ENCODE data around the gene SDF4. TPM values are rescaled to one million over a fixed set of nuclear protein-coding genes. Genes with fewer than 3 reads are reported as not detected.
"Not testable (repeated sequence)": the region's sequence is repeated elsewhere in the genome, so short reads cannot be mapped to it uniquely, and the experiment has no call there.

SDF4 gene
- polyA plus RNA-seq, 3 donors: 106 to 141 (median 132) TPM

DNA sequence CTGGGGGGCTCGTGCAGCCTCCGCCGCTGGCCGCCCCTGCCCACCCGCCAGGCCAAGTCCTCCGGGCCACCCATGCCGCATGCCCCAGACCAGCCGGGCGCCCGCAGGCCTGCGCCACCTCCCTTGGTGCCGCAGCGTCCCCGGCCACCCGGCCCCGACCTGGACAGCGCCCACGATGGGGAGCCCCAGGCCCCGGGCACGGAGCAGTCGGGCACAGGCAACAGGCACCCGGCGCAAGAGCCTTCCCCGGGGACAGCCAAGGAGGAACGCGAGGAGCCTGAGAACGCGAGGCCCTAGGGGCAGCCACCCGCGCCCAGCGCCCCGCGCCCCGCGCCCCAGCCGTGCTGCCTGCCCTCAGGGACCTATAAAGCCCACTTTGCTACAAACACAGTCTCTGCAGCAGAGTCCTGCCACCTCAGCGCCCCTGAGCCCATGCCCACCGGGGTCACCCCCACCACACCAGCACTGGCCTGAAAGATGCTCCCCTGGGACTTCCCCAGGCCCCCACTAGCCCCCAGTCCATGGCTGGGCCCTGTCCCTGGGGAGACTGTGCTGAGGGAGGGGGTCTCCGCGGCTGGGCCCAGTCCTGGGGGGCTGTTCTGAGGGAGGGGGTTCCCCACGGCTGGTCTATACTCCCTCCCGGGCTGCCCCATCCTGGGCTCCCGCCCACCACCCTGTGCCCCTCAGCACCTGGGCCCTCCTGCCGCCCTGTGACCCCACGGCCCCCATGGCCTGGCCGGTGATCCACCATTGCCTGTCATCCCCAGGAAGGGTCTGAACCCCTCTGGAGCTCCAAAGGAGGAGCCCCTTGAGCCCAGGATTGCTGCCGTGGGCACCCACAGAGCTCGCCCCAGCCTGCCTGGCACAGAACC lies 34.0 kb downstream of the SDF4 start:
- no peak for DNase-seq (ENCODE audit: extremely low read depth in 1 of 11, low read depth in 9 of 11, low spot score in 4 of 11)

DNA sequence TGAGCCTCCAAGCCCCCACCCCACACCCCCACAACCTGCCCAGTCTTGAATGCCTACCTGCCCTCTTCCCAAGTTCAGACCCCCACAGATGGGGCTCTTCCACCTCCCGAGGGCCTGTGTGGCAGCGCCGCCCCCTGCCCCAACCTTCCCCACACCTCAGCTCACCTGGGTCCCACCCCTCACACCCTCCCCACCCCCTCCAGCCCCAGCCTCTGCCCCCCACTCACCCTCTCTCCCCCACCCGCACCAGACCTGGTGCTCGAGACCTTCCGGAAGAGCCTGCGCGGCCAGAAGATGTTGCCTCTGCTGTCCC lies 34.7 kb downstream of the SDF4 start:
- DNase-seq (ENCODE audit: extremely low read depth in 1 of 11, low read depth in 9 of 11, low spot score in 4 of 11): no peak

DNA sequence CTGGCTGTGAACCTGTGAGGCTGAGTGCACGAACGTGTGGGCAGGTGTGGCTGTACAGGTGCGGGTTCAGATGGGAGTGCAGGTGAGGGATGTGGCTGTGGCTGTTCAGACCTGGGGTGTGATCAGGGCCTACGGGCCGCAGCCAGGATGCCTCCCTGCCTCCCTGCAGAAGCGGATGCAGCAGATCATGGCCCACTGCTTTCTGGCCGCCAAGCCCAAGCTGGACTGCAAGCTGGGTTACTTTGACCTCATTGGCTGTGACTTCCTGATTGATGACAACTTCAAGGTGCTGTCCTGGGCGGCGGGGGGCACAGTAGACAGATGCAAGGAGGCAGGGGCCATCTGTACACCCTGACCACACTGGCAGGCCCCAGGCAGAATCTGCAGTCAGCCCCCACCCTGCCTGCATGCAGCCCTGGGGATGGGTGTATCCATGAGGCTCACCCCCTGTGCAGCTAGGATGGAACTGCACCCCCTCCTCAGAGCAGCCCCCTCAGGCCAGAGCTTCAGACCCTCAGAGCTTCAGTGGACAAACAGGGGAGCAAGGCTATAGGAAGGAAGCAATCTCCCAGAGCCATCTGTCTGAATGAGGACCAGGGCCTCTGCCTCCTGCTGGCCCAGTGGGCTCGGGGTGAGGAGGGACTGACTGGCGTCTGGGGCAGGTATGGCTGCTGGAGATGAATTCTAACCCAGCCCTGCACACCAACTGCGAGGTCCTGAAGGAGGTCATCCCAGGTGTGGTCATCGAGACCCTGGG lies 35.2 kb downstream of the SDF4 start:
- no peak for DNase-seq (ENCODE audit: extremely low read depth in 1 of 11, low read depth in 9 of 11, low spot score in 4 of 11)

DNA sequence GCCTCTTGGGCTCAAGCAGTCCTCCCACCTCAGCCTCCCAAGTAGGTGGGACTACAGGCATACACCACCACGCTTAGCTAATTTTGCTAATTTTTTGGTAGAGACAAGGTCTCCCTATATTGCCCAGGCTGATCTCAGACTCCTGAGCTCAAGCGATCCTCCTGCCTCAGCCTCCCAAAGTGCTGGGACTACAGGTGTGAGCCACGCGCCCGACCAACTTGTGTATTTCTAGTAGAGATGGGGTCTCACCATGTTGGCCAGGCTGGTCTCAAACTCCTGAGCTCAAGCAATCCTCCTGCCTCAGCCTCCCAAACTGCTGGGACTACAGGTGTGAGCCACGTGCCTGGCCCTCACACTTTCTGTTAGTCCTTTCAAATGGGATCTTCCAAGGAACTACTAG lies 36.1 kb downstream of the SDF4 start:
- not testable (repeated sequence) for DNase-seq (ENCODE audit: extremely low read depth in 1 of 11, low read depth in 9 of 11, low spot score in 4 of 11)

DNA sequence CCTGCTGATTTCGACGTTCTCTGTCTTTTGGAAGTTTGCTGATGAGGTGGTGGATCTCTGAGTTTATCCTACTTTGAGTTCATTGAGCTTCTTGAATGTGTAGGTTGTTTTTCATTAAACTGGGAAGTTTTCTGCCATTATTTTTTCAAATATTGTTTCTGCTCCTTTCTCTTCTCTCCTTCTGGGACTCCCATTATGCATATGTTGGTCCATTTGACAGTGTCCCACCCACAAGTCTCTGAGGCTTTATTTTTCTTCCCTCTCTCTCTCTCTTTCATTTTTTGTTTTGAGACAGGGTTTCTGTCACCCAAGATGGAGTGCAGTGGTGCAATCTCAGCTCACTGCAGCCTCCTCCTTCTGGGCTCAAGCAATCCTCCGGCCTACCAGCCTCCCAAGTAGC lies 37.1 kb downstream of the SDF4 start:
- DNase-seq (ENCODE audit: extremely low read depth in 1 of 11, low read depth in 9 of 11, low spot score in 4 of 11): no peak

DNA sequence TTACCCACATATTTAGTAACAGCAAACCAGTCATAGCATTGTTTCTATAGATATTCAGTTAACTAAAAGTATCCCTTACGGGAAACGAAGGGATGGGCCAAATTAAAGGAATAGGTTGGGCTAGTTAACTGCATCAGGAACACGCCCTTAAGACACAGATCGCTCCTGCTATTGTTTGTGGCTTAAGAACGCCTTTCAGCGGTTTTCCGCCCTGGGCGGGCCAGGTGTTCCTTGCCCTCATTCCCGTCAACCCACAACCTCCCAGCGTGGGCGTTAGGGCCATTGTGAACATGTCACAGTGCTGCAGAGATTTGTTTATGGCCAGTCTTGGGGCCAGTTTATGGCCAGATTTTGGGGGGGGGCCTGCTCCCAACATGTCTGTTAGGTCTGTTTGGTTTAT lies 40.1 kb downstream of the SDF4 start:
- no peak for DNase-seq (ENCODE audit: extremely low read depth in 1 of 11, low read depth in 9 of 11, low spot score in 4 of 11)

DNA sequence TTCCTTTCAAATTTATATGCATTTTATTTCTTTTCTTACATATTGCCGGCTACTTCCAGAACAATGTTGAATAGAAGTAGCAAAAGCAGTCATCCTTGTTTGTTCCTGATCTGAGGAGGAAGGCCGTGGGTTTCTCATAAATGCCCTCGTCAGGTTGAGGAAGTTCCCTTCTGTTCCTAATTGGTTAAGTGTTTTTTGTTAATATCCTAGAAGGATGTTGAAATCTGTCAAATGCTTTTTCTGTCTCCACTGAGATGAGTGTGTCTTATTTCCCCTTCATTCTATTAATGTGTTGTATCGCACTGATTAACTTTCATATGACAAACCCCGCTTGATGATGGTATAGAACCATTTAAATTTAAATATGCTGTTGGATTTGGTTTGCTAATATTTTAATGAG lies 42.7 kb downstream of the SDF4 start:
- DNase-seq (ENCODE audit: extremely low read depth in 1 of 11, low read depth in 9 of 11, low spot score in 4 of 11): no peak

DNA sequence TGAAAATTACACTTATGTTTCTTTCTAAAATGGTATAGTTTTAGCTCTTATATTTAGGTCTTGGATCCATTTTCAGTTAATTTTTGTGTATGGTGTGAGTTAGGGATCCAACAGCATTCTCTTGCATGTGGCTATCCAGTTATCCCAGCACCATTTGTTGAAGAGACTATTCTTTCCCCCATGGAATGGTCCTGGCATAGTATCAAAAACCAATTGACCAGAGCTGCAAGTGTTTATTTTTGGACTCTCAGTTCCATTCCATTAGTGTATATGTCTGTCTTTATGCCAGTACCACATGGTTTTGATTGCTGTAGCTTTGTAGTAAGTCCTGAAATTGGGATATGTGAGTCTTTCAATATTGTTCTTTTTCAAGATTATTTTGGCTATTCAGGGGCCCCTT lies 43.9 kb downstream of the SDF4 start:
- no peak for DNase-seq (ENCODE audit: extremely low read depth in 1 of 11, low read depth in 9 of 11, low spot score in 4 of 11)

DNA sequence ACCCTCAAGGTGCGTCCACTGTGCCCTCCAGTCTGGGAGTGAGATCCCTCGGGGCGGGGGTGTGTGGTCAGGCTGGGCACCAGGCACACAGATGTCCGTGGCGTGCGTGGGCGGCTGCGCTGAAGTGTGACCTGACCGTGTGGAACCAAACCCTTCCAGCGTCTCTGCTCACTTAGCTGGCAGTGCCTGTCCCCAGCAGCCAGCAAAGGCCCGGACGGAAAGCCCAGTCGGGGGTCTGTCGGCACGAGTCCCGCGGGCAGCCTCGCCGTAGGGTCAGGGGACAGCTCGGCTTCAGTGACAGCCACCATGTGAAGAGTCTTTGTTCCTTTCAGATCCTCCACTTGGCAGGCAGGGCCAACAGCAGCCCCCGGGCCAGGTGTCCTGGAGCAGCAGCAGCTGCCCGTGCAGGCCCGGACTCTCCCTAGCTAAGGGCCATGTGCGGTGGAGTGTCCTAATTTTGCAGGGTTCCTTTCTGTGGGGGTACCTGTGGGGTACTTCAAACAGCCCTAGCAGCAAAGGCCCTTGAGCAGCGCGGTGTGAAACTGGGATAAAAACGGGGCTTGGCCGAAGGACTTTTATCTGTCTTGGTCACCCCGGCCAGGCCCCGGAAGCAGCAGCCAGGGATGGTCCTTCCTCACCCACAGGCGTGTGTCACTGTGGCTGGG lies 46.6 kb downstream of the SDF4 start:
- no peak for DNase-seq (ENCODE audit: extremely low read depth in 1 of 11, low read depth in 9 of 11, low spot score in 4 of 11)

DNA sequence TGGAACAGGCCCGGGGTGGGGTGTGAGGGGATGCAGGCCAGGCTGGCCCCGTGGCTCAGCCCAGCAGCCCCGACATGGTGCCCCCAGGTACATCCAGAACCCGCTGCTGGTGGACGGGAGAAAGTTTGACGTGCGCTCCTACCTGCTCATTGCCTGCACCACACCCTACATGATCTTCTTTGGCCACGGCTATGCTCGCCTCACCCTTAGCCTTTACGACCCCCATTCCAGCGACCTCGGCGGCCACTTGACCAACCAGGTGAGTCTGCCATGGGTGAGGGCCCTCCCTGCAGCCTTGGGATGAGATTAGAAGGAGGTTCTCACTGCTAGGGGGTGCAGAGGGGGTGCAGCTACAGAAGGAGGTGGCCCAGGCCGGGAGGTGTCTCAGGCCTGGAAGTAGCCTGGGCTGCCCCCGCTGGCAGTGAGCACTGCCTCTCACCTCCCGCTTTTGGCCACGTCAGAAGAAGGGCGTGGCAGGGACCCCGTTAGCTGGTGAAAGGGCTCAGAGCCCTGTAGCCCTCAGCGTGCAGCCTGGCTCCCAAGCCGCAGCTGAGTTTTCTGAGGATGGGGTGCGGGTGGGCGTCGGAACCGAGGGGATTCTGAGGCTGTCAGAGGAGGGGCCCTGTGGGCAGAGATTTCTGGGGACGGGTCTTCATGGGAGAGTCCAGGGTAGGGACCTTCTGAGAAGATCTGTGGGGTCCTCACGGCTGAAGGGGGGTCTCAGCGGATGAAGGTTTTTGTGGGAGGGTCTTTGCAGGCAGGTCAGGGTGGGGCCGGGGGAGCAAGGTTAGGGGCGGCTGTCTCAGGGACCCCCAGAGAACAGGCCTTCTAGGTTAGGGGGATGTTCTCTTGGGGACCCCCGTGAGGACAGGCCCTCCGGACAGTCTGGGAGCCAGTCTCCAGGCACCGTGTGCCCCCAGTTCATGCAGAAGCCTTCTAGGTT lies 47.7 kb downstream of the SDF4 start:
- no peak for DNase-seq (ENCODE audit: extremely low read depth in 1 of 11, low read depth in 9 of 11, low spot score in 4 of 11)

DNA sequence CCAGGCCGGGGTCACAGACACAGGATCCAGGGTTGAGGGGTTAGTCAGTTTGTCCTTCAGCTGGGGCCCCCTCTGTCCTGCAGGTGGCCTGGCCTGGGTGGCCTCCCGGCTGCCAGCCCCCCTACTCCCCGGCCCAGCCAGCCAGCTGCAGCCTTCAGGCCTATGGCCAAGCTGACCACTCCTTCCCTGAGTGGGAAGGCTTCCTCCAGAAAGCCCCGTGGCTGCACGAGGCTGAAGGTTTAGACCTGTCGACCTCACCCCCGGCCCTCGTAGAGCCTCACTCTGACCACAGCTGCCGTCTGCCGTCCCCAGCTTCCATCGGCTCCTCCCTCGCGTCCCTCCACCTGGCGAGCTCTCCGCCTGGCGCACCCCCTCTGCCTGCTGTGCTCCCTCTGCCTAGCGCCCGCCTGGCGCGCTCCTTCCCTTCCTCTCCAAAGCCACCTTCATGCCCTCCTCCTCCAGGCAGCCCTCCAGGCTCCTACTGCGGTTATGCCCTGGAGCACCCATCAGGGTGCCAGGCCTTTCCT lies 48.5 kb downstream of the SDF4 start:
- no peak for DNase-seq (ENCODE audit: extremely low read depth in 1 of 11, low read depth in 9 of 11, low spot score in 4 of 11)

DNA sequence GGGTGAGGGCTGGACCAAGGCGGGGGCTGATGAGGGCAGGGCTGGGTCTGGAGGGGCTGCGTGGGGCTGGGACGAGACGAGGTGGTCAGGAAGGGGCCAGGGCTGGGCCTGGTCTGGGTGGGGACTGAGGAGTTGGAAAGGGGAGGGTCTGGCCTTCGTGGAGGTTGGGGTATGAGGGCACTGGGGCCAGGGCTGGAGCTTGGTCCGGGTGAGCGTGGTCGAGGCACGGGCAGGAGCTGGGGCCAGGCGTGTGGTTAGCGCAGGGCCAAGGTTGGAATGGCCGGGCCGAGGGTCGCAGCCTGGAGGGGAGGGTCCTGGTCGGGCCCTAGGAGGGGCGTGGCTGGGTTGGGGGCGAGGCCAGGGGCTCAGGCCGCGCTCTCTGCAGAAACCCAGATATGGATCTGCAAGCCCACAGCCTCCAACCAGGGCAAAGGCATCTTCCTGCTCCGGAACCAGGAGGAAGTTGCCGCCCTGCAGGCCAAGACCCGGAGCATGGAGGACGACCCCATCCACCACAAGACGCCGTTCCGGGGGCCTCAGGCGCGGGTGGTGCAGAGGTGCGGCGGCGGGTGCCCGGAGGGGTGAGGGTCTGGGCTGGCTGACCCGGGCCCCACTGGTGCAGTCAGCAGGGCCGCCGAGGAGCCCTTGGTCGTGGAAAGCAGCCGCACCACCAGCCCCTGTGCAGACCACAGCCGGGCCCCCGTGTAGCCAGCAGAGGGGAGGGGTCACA lies 49.1 kb downstream of the SDF4 start:
- no peak for DNase-seq (ENCODE audit: extremely low read depth in 1 of 11, low read depth in 9 of 11, low spot score in 4 of 11)

DNA sequence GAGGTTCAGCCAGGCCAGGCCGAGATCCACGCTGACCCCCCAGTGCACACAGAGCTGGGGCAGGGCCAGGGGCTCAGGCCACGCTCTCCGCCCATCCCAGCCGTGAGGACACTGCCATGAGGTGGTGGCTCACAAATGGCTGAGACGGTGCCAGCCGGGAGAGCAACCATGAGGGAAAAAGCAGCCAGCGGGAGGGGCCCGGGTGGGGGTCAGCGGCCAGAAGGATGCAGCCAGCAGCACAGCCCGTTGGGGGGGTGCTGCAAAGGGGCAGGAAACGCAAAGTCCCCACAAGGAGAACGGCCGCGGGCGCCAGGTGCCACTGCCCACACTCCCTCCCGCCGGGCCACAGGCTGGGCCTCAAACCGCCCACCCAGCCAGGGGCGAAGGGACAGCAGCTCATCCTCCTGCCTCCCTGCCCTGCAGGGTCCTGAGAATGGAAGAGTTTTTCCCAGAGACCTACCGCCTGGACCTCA lies 49.8 kb downstream of the SDF4 start:
- no peak for DNase-seq (ENCODE audit: extremely low read depth in 1 of 11, low read depth in 9 of 11, low spot score in 4 of 11)

DNA sequence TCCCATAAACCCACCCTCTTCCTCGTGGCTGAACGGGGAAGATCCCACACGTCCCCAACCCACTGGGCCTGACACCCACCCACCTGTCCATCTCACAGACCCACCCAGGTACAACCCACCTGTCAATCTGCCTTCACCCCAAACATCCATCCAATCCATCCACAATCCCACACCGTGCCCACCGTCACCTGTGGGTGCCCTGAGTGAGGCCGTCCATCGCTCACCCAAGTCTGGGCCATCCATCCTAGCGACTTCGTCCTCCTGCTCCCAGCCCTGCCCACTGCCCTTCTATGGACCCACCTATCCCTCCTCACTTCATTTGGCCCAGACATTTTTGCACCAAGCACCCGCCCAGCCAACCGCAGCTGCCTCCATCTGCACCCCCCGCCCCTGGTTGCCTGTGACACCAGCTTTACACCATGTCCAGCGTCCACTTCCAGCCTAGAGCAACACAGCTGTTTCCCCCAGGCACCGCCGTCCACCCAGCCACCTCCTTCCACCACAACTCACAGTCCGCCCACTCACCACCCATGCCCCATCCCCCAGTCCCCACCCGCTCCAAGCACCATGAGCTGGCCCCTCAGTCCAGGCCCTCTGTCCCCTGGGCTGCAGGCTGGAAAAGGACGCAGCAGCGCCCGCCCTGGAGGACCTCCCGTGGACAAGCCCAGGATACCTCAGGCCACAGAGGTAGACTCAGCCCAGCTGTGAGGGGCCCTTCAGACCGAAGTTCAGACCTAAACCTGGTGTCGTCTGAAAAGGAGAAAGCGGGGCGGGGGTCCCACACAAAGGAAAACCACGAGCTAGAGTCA lies 50.5 kb downstream of the SDF4 start:
- DNase-seq (ENCODE audit: extremely low read depth in 1 of 11, low read depth in 9 of 11, low spot score in 4 of 11): no peak

DNA sequence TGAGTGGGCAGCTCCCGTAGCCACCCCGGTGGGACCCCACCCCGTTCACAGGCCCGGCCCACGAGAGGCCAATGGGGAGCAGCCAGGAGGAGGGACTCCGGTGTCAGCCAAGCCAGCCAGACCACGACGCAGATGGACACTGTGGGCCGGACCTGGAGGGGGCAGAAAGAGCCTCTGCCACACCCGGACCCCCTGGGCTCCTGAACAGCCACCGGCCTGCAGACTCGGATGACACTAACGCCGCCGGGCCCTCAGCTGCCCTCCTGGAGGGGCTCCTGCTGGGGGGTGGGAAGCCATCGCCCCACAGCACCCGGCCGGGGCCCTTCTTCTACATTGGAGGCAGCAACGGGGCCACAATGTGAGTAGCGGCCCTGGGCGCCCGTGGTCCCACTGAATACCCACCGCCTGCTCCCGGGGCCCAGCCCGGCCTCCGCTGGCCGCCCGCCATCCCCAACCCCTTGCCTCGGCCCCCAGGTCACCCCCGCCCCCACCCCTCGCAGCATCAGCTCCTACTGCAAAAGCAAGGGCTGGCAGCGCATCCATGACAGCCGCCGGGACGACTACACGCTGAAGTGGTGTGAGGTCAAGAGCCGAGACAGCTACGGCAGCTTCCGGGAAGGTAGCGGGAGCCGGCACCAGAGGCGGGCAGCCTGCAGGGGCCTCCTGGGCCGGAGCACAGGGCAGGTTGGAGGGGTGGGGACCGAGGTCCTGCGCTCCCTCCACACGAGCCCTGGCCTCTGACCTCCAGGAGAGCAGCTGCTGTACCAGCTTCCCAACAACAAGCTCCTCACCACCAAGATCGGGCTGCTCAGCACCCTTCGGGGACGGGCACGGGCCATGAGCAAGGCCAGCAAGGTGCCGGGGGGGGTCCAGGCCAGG lies 51.6 kb downstream of the SDF4 start:
- no peak for DNase-seq (ENCODE audit: extremely low read depth in 1 of 11, low read depth in 9 of 11, low spot score in 4 of 11)

DNA sequence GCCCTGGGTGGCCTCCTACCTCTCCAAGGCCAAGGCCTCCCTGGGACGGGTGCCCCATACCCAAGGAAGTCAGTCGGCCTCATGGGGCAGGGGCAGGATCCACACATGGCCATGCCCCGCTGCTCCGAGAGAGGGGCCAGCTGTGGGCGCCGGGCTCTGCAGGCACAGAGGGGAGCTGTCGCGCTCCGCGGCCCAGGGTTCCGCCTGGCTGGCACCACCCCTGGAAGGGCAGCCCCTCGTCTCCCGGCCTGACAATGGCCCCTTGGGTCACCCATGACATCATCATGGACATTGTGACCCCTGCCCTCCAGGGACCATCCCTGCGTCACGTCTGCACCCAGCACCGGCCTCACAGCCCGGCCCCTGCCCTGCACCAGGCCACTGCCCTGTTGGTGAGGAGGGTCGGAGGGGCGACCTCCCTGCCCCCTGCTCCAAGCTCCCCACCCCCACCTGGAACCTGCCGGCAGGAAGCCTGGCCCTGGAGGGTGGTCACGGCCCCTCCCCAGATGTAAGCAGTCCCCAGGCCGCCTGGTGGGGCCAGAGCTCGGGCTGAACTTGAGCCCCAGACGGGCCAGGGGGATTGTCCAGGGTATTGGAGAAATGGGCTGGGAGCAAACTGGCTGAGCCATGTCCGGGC lies 52.3 kb downstream of the SDF4 start:
- DNase-seq (ENCODE audit: extremely low read depth in 1 of 11, low read depth in 9 of 11, low spot score in 4 of 11): no peak
